Hepatocyte (in vitro differentiated cells): ENCODE results near the gene CCIN. TPM values are rescaled to one million over a fixed set of nuclear protein-coding genes. Genes with fewer than 3 reads are reported as not detected.

Experiments
- DNase-seq: peaks from one replicate; pipeline ENCODE4 v3.0.0-alpha.2; 2016; ENCODE audit warnings: low spot score
- H2AFZ ChIP-seq: fragments of 200-600 bp; sonication (generic); 2 replicates; pipeline ENCODE4 v1.6.0; 2016; ENCODE audit warnings: antibody characterized with exemption, mild to moderate bottlenecking
- H3K27ac ChIP-seq: fragments of 200-600 bp; sonication (generic); 2 replicates; pipeline ENCODE4 v1.5.1; 2016; ENCODE audit warnings: mild to moderate bottlenecking
- H3K27me3 ChIP-seq: fragments of 200-600 bp; sonication (generic); 2 replicates; pipeline ENCODE4 v1.6.1; 2016
- H3K36me3 ChIP-seq: fragments of 200-600 bp; sonication (generic); replicated peaks from 2 replicates; pipeline ENCODE4 v1.5.1; 2016; ENCODE audit warnings: low read depth; ENCODE audit not compliant: insufficient read depth
- H3K4me1 ChIP-seq: fragments of 200-600 bp; sonication (generic); 2 replicates; pipeline ENCODE4 v1.5.1; 2016; ENCODE audit warnings: mild to moderate bottlenecking, moderate library complexity; ENCODE audit not compliant: insufficient read depth
- H3K4me2 ChIP-seq: fragments of 200-600 bp; sonication (generic); 2 replicates; pipeline ENCODE4 v1.6.0; 2016
- H3K4me3 ChIP-seq: fragments of 200-600 bp; sonication (generic); 2 replicates; pipeline ENCODE4 v1.5.1; 2016; ENCODE audit warnings: mild to moderate bottlenecking
- H3K79me2 ChIP-seq: fragments of 200-600 bp; sonication (generic); 2 replicates; pipeline ENCODE4 v1.6.0; 2017; ENCODE audit warnings: mild to moderate bottlenecking
- H3K9me2 ChIP-seq: fragments of 200-600 bp; sonication (generic); replicated peaks from 2 replicates; pipeline ENCODE4 v1.6.0; 2017; ENCODE audit warnings: mild to moderate bottlenecking; ENCODE audit not compliant: insufficient read depth
- H3K9me3 ChIP-seq: fragments of 200-600 bp; sonication (generic); 2 replicates; pipeline ENCODE4 v1.5.1; 2016; ENCODE audit warnings: low read depth, mild to moderate bottlenecking
- H4K20me1 ChIP-seq: fragments of 200-600 bp; sonication (generic); 2 replicates; pipeline ENCODE4 v1.6.0; 2016; ENCODE audit warnings: mild to moderate bottlenecking; ENCODE audit not compliant: insufficient read depth, poor library complexity, severe bottlenecking
- EZH2 ChIP-seq: fragments of 200-600 bp; sonication (generic); IDR thresholded peaks from 2 replicates; pipeline ENCODE4 v1.6.1; 2016; ENCODE audit warnings: antibody characterized with exemption, mild to moderate bottlenecking, borderline replicate concordance
- EZH2phosphoT487 ChIP-seq: fragments of 200-600 bp; sonication (generic); IDR thresholded peaks from one replicate; pipeline ENCODE4 v1.6.1; 2018; ENCODE audit warnings: antibody characterized with exemption, mild to moderate bottlenecking, low read depth, moderate library complexity; ENCODE audit not compliant: unreplicated experiment, severe bottlenecking
- WGBS: methylation state at CpG from one replicate; pipeline ENCODE4 v1.1.6; 2016; ENCODE audit warnings: low lambda C conversion rate; ENCODE audit errors: missing lambda C conversion rate; 5-methylcytosine and 5-hydroxymethylcytosine counted together
- polyA plus RNA-seq: library from polyadenylated mRNA; unstranded; fragments of >200 nt; fragmentation: Nextera tagmentation; extraction: Ambion mirVana; gene quantifications from 2 replicates; pipeline ENCODE4 v1.2.1, GENCODE V29; 2016
- total RNA-seq: library from RNA; depleted of rRNA; stranded (reverse); fragments of >200 nt; gene quantifications from 2 replicates; pipeline ENCODE4 v1.2.3, GENCODE V29; 2014
- TF ChIP-seq, protein P1 (sequence below): fragments of 200-600 bp; sonication (generic); IDR thresholded peaks from 2 replicates; pipeline ENCODE4 v1.5.1; 2016; ENCODE audit warnings: antibody characterized with exemption, mild to moderate bottlenecking; ENCODE audit not compliant: poor library complexity

The CCIN gene
- total and polyA plus RNA-seq, 2 experiments from 2014 or later, result not detected

DNA sequence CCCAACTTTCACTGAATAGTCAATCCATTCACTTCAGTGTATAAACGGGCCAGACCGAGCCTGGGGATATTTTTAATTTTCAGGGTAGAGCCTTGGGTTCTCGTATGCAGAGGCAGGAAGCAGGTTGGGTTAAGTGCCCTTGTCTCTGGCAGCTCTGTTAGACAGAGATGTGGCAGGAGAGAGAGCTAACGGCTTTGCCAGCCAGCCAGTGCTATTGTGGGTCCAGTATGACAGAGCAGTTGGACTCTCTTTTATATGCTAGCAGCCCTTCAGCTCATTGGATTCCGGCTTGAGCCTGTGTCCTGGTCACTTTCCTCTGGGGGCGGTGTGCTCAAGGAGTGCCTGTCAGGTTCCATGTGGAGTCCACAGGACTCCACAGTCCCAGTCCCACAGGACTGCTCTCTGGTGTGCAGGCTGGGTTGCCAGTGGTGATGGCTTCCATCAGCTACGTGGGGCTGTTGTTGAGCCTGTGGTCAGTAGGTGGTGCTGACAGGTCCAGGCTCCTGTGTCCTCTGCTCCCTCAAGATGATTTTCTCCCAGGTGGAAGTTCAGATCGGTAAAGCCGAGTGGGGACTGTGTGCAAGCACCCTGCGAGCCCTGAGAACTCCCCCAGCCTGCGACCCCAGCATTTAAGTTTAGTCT is 35.8 kb downstream of the CCIN start:
- Histone ChIP-seq H3K36me3 (no peaks in the 10 kb centered on the region), H3K27ac (no peak overlapping the region), H3K27me3 (no peaks in the 10 kb centered on the region), H3K9me3 (no peaks in the 10 kb centered on the region), H3K9me2 (no peaks in the 10 kb centered on the region), H3K4me3 (no peak overlapping the region), H3K4me1 (peaks cover 7% of the 10 kb centered on the region), H3K4me2 (no peak overlapping the region), H4K20me1 (peaks cover 64% of the 10 kb centered on the region), H3K79me2 (peaks cover 92% of the 10 kb centered on the region), H2AFZ (no peak overlapping the region)
- TF ChIP-seq EZH2phosphoT487, result no peak
- no peak for TF ChIP-seq EZH2
- TF ChIP-seq, protein P1, sequence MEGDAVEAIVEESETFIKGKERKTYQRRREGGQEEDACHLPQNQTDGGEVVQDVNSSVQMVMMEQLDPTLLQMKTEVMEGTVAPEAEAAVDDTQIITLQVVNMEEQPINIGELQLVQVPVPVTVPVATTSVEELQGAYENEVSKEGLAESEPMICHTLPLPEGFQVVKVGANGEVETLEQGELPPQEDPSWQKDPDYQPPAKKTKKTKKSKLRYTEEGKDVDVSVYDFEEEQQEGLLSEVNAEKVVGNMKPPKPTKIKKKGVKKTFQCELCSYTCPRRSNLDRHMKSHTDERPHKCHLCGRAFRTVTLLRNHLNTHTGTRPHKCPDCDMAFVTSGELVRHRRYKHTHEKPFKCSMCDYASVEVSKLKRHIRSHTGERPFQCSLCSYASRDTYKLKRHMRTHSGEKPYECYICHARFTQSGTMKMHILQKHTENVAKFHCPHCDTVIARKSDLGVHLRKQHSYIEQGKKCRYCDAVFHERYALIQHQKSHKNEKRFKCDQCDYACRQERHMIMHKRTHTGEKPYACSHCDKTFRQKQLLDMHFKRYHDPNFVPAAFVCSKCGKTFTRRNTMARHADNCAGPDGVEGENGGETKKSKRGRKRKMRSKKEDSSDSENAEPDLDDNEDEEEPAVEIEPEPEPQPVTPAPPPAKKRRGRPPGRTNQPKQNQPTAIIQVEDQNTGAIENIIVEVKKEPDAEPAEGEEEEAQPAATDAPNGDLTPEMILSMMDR, result peak; percentile 22
- 79% methylated on average over 11 of the region's 11 CpGs for WGBS
- peak; percentile 39 for DNase-seq

DNA sequence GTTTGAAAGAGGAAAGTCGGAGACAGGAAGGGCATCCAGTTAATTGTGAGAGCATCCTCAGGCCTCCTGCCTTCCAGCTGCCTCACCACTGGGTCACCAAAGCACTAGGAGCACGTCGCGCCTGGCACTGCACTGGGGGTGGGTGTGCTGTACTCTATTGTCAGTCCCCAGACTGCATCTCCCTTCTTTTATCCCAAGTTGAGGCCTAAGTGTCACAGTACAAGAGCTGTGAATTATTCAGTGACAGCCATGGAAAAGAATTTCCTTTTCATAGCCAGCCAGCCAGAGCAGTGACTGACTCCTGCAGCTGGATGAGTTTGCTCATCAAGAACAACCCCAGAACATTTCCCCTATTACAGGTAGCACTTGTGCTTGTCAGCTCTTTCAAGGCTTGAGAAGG is 37.8 kb downstream of the CCIN start:
- Histone ChIP-seq H2AFZ (no peak overlapping the region), H3K27ac (no peak overlapping the region), H3K4me3 (no peak overlapping the region), H3K79me2 (peaks cover 85% of the 10 kb centered on the region), H3K4me2 (no peak overlapping the region), H4K20me1 (peaks cover 67% of the 10 kb centered on the region), H3K9me3 (no peaks in the 10 kb centered on the region), H3K36me3 (no peaks in the 10 kb centered on the region), H3K4me1 (peaks cover 7% of the 10 kb centered on the region), H3K9me2 (no peaks in the 10 kb centered on the region), H3K27me3 (no peaks in the 10 kb centered on the region)
- TF ChIP-seq, protein P1, result no peak
- DNase-seq, result no peak
- WGBS, result 93% methylated on average over 4 of the region's 4 CpGs

DNA sequence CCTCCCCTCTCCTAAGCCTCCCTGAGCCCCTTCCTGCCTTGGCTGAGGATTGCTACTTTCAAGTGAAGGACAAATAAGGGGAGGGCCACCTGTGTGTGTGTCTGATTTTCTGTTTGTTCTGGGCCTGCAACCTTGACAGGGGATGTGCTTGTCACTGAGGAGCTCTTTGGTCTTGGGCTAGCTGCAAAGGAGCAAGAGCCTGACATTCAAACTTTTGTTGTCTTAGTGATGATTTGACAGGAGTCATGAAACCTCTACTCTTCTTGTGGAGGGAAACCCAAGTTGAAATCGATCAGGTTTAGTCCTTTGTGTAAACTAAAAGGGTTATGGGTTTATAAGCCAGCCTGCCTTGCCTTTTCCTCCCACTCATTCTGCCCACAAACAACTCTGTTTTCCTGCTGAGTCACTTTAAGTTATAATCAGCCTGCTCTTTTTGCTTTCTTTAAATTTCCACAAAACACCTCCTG is 38.4 kb downstream of the CCIN start:
- Histone ChIP-seq H3K4me3 (no peak overlapping the region), H4K20me1 (peaks cover 70% of the 10 kb centered on the region), H3K4me1 (peaks cover 7% of the 10 kb centered on the region), H2AFZ (no peak overlapping the region), H3K27ac (peak overlapping the region; percentile 6), H3K79me2 (peaks cover 80% of the 10 kb centered on the region), H3K36me3 (no peaks in the 10 kb centered on the region), H3K4me2 (no peak overlapping the region), H3K9me2 (no peaks in the 10 kb centered on the region), H3K27me3 (no peaks in the 10 kb centered on the region), H3K9me3 (no peaks in the 10 kb centered on the region)
- 74% methylated on average over 1 of the region's 1 CpG for WGBS
- no peak for DNase-seq
- no peak for TF ChIP-seq EZH2phosphoT487
- no peak for TF ChIP-seq EZH2
- TF ChIP-seq, protein P1, result no peak
